HG02798 (cell line): ENCODE data around the gene LGALS14.

Experiments
- ATAC-seq: cut with Tn5 transposase; IDR thresholded peaks from one replicate; pipeline ENCODE4 v1.9.1; 2021; ENCODE audit warnings: mild to moderate bottlenecking; ENCODE audit not compliant: unreplicated experiment, poor library complexity

LGALS14 gene

DNA sequence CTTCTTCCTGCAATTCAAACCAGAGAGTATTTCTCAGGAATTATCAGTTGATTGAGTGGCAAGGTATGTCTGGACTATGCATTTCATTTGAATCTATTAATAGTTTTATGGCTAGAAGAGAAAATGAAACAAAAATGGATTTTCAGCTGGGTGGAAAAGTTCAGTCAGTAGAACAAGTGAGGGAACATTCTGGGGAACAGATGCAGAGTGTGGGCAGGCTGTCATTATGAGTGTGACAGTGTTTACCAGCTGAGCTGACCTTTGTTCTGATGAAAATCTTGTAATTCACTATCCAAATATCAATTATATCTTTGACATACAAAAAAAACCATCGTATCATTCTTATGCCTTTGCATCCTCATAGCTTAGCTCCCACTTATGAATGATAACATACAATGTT lies 36.1 kb downstream of the LGALS14 start:
- ATAC-seq, result no peak

DNA sequence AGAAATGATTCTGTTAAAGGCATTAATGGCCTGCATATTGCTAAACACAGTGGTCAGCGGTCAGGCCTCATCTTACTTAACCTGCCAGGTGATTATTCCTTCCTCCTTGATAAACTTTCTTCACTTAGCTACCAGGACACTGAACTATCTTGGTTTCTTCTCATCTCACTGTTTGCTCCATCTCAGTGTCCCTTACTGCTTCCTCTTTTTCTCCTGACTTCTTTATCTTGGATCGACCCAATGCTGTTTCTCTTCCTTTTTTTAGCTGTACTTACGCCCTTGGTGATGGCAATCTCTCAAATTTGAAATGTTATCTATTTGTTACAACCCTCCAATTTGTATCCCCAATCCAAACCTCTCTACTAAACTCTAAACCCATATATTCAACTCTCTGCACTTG lies 41.4 kb downstream of the LGALS14 start:
- ATAC-seq, result no peak

DNA sequence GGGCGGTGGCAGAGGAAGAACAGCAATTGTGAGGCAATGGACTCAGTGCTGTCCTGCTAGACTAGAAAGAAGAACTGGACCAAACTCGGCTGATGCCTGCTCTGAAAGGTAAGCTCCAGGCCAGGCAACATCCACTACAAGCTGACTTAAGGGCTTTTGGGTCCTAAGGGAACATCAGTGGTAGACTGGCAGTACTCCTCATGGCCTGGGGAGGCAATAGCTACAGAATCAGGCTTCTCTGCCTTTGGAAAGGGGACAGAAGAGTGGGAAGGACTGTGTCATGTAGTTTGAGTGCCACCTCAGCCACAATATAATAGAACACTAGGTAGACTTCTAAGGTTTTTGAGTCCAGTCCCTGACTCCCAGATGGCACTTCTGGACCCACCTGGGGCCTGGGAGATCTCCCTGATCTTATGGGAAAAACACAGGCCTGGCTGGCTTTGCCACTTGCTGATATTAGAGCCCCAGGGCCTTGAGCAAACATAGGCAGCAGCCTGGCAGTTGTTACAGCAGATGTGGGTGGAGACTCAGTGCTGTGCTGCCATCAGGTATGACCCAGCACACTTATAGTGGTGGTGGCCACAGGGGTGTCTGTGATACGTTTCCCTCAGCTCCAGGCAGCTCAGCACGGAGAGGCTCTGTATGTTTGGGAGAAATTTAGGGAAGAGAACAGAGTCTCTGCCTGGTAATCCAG lies 42.7 kb downstream of the LGALS14 start:
- ATAC-seq, result no peak

DNA sequence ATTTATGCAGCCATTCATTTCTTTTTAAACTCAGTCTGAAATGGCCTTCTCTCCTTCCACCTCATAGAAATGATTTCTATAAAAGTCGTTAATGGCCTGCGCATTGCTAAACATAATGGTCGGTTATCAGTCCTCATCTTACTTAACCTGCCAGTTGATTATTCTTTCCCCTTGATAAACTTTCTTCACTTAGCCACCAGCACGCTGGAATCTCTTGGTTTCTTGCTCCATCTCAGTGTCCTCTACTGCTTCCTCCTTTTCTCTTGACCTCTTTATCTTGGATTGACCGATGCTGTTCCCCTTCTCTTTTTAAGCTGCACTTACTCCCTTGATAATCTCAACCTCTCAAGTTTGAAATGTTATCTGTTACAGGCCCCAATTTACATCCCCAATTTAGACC lies 45.7 kb downstream of the LGALS14 start:
- no peak for ATAC-seq

DNA sequence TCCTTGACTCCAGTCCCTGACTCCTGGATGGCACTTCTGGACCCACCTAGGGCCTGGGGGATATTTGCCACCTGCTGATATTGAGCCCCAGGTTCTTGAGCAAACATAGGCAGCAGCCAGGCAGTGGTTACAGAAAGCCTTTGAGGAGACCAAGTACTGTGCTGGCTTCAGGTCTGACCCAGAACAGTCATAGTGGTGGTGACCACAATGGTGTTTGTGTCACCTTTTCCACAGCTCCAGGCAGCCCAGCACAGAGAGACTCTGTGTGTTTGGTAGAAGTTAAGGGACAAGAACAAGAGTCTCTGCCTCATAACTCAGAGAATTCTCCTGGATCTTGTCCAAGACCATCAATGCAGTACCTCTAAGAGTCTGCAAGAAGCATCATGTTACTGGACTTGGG lies 48.1 kb downstream of the LGALS14 start:
- ATAC-seq, result no peak

DNA sequence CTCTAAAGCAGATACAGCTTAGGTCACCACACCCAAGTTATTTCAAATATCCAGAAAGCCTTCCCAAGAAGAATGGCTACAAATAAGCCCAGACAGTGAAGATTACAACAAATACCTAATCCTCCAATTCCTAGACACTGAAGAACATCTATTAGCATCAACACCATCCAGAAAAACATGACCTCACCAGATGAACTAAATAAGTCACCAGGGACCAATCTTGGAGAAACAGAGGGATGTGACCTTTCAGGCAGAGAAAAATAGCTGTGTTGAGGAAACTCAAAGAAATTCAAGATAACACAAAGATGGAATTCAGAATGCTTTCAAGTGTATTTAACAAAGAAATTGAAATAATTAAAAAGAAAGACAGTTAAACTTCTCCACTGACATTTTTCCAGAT lies 48.5 kb downstream of the LGALS14 start:
- ATAC-seq, result no peak

DNA sequence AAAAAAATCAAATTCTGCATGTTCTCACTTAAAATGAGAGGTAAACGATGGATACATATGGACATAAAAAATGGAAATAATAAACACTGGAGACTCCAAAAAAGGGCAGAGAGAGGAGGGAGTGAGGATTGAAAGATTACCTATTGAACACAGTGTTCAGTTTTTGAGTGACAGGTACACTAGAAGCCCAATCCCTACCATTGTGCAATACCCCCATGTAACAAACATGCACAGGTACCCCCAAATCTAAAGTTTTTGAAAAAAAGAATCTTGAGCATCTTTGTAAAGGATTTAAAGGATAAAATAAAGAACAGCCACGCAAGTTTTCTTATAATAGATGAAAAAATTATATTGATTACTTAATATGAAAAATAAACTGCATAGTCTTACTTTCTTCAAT lies 50.3 kb downstream of the LGALS14 start:
- no peak for ATAC-seq

DNA sequence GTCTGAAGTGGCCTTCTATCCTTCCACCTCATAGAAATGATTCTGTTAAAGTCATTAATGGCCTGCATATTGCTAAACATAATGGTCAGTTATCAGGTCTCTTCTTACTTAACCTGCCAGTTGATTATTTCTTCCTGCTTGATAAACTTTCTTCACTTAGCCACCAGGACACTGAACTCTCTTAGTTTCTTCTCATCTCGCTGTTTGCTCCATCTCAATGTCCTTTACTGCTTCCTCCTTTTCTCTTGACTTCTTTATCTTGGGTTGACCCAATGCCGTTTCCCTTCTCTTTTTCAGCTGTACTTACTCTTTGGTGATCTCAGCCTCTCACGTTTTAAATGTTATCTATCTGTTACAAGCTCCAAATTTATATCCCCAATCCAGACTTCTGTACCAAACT lies 50.7 kb downstream of the LGALS14 start:
- no peak for ATAC-seq
